GM12873 (cell line): ENCODE results near the gene ATXN7L3.

Source experiments
- TF ChIP-seq, protein P1 (sequence below): IDR thresholded peaks from 2 replicates; pipeline ENCODE4 v1.5.1; 2012; ENCODE audit warnings: low read depth, mild to moderate bottlenecking, moderate library complexity, low read length, control low read depth; ENCODE audit not compliant: insufficient read depth; ENCODE audit errors: missing control alignments

The ATXN7L3 gene

DNA sequence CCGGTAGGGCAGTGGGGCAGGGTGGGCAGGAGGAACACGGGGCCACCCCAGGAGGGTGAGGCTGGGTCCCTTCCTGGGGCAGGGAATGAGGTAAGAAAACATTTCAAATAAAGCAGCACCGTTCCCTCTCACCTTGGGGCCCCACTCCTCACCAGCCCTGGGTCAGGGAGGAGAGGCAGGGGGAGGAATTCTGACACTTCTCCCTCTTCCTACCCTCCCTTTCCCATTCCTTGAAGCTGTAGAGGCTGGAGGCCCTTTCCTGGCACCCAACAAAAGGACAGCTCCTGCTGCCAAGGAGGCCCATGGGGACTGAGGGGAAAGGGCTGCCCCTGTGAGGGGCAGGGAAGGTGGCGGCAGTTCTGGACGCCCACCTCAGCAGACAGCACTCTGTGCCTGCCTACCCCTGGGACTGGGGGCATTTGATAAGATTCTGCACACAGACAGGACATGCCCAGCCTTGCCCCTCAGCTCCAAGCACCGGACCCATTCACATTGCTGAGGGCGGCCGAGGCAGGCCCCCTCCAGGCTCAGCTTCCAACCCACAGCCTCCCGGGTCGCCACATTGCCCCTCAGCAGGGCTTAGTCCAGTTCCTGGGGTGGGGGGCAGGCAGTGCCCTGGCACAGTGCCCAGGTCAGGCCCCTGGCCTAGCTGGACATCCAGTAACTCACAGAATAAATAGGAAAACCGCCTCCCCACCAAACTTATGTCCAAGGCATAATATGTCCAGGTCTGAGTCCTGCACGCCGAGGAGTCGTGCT is 6.2 kb downstream of the ATXN7L3 start:
- TF ChIP-seq, protein P1, sequence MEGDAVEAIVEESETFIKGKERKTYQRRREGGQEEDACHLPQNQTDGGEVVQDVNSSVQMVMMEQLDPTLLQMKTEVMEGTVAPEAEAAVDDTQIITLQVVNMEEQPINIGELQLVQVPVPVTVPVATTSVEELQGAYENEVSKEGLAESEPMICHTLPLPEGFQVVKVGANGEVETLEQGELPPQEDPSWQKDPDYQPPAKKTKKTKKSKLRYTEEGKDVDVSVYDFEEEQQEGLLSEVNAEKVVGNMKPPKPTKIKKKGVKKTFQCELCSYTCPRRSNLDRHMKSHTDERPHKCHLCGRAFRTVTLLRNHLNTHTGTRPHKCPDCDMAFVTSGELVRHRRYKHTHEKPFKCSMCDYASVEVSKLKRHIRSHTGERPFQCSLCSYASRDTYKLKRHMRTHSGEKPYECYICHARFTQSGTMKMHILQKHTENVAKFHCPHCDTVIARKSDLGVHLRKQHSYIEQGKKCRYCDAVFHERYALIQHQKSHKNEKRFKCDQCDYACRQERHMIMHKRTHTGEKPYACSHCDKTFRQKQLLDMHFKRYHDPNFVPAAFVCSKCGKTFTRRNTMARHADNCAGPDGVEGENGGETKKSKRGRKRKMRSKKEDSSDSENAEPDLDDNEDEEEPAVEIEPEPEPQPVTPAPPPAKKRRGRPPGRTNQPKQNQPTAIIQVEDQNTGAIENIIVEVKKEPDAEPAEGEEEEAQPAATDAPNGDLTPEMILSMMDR = no peak

DNA sequence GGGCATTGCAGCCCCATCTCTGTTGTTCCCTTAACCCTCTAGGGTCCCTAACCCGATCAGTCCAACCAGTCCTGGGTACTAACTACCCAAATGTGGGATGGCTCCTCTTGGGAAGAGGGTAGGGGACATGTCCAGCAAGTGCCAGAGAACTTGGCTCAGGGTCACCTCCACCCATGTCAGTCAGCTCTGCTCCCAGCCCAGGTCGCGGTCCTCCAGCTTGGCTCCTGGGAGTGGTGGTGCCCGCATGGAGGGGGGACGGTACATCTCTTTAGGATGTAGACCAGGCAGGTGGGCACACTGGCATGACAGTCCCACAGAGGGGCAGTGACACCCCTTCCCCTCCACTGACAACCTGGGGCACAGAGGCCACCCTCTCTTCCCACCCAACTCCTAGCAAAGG is 6.9 kb downstream of the ATXN7L3 start:
- TF ChIP-seq, protein P1 = no peak

DNA sequence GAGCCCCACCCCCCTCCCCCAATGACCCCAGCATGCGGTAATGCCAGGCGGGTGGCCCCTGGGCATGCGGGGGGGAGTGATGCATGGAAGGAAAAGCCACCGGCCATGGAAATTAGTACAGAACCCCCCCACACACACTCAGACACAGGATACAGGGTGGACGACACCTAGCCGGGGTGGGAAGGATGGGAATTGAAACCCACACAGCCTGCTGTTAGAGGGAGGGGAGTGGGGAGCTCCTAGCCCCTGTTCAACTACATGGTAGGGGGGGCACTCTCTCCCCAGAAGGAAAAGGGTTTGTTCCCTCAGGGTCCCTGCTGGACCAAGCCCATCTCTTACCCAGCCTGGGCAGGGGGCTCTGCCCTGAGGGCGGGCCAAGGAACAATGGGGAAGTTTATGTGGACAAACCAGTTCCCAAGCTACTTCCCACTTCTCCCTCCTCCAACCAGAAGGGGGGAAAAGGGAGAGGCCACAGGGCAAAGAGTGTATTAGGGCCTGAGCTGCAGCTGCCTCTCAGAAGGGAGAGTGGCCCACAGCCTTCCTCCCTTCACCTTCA is 7.7 kb downstream of the ATXN7L3 start:
- TF ChIP-seq, protein P1 = no peak

DNA sequence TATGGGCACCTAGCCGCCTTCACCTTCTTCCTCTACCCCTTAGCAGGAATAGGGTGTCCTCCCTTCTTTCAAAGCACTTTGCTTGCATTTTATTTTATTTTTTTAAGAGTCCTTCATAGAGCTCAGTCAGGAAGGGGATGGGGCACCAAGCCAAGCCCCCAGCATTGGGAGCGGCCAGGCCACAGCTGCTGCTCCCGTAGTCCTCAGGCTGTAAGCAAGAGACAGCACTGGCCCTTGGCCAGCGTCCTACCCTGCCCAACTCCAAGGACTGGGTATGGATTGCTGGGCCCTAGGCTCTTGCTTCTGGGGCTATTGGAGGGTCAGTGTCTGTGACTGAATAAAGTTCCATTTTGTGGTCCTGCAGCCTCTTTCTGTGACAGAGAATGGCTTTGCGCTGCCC is 8.3 kb downstream of the ATXN7L3 start:
- TF ChIP-seq, protein P1 = no peak

DNA sequence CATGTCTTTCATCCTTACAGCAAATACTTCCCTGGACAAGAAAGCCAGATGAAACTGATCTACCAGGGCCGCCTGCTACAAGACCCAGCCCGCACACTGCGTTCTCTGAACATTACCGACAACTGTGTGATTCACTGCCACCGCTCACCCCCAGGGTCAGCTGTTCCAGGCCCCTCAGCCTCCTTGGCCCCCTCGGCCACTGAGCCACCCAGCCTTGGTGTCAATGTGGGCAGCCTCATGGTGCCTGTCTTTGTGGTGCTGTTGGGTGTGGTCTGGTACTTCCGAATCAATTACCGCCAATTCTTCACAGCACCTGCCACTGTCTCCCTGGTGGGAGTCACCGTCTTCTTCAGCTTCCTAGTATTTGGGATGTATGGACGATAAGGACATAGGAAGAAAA is 9.2 kb downstream of the ATXN7L3 start:
- TF ChIP-seq, protein P1 = no peak

DNA sequence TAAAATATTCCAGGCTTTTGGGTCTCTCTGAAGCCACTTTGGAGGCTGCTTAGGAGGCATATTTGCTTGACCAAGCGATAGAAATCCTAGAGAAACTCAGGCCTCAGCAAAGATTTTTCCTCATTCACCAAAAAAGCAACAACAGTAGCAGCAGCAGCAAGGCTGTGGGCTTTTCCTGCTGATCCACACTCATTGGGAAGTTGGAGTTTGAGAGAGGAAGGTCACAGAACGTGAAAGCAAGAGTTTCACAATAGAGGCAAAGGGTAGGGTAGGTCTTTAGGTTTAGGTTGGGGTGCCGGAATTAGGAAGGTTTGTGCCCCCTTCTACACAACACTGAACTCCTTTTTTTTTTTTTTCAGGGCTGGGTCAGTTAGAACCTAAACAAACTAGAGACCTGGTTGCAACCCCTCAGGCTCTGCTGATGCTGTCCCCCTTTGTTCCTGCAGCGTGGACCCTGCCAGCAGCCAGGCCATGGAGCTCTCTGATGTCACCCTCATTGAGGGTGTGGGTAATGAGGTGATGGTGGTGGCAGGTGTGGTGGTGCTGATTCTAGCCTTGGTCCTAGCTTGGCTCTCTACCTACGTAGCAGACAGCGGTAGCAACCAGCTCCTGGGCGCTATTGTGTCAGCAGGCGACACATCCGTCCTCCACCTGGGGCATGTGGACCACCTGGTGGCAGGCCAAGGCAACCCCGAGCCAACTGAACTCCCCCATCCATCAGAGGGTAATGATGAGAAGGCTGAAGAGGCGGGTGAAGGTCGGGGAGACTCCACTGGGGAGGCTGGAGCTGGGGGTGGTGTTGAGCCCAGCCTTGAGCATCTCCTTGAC is 10.9 kb downstream of the ATXN7L3 start:
- TF ChIP-seq, protein P1 = no peak

DNA sequence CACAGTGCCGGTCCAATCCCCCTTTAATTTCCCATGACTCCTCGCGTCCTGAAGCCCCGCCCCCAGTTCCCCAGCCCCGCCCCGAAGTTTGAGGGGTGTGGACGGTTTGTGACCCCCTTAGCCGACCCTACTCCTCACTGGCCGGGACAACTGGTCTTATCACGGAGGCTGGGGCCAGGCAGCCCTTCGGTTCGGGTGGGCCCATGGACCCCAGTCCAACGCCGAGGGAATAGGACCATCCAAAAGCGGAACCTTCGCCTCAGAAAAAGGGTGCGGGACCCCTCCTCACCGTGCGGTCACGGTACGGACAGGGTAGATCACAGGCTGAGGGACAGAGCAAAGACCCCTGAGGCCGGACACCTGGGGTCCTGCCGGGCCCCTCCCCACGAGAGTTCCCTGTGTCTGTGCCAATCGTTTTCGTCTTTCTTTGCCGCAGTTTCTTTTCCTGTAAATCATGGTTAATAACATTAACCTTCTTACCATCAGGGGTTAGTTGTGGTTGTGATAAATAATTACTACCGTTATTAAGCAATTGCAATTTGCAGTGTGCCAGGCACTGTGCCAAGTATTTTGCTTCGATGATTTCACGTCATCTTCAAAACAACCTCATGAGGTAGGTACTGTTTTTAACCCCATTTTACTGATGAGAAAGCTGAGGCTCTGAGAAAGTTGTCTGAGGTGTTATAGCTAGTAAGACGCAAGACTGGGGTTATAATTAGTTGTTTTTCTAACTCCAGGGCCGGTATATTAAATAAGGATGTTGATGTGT is 12.4 kb downstream of the ATXN7L3 start:
- TF ChIP-seq, protein P1 = no peak
